Endothelial cell of umbilical vein (primary cell): ENCODE results near the gene EMP2. TPM values are rescaled to one million over a fixed set of nuclear protein-coding genes. Genes with fewer than 3 reads are reported as not detected.

Source experiments
- BruUV-seq: library from RNA; stranded (reverse); fragments of 400-500 nt; replicated peaks from 2 replicates; lab custom pipeline; 2021; lab: Mats Ljungman, UMichigan
- CTCF ChIA-PET: fragments of 300-600, 350-600 bp; sonication (Branson Sonifier 250); formaldehyde crosslinking; loops from one replicate; lab custom pipeline; 2021; ENCODE audit warnings: antibody characterized with exemption, inconsistent platforms; lab: Charles Lee
- POLR2A ChIA-PET: fragments of 300-600, 350-600 bp; sonication (Branson Sonifier 250); formaldehyde crosslinking; loops from one replicate; lab custom pipeline; 2021; ENCODE audit warnings: antibody characterized with exemption, inconsistent platforms; lab: Charles Lee
- DNase-seq: peaks from one replicate; pipeline ENCODE4 v3.0.0-alpha.2; 2011; ENCODE audit warnings: low read depth, low spot score
- FAIRE-seq: peaks from 2 replicates; lab custom pipeline; 2011; peaks lifted over from hg19 to GRCh38; lab: Jason Lieb, UNC
- H2AFZ ChIP-seq: 2 replicates; pipeline ENCODE4 v1.6.0; 2012; ENCODE audit warnings: low read depth, low read length, control low read depth, inconsistent platforms
- H3K27ac ChIP-seq: 2 replicates; pipeline ENCODE4 v1.5.1; 2011; ENCODE audit warnings: low read depth, mild to moderate bottlenecking, control low read depth, low read length, moderate library complexity; ENCODE audit not compliant: insufficient read depth
- H3K27me3 ChIP-seq, 2 experiments: 2 replicates each; pipeline versions ENCODE4 v1.6.0 to v1.6.1; 2011; ENCODE audit warnings: low read length in 2 of 2, mixed read lengths in 1 of 2; ENCODE audit not compliant: control insufficient read depth in 2 of 2, insufficient read depth in 2 of 2
- H3K36me3 ChIP-seq, 2 experiments: 2 replicates in 1 of 2; 3 replicates in 1 of 2; pipeline ENCODE4 v1.5.1; 2011; ENCODE audit warnings: low read length in 2 of 2, mild to moderate bottlenecking in 1 of 2, moderate library complexity in 1 of 2; ENCODE audit not compliant: control insufficient read depth in 2 of 2, insufficient read depth in 2 of 2; ENCODE audit errors: extremely low read depth in 1 of 2
- H3K4me1 ChIP-seq: 3 replicates; pipeline ENCODE4 v1.5.1; 2011; ENCODE audit warnings: mild to moderate bottlenecking, low read length; ENCODE audit not compliant: control insufficient read depth, insufficient read depth; ENCODE audit errors: extremely low read depth
- H3K4me2 ChIP-seq: 2 replicates; pipeline ENCODE4 v1.6.1; 2011; ENCODE audit warnings: low read length, control low read depth, mixed read lengths; ENCODE audit not compliant: insufficient read depth
- H3K4me3 ChIP-seq, 3 experiments: fragments of 200-600 bp in 1 of 3; sonication (generic), shearing (Covaris generic) in 1 of 3; replicated peaks in 1 of 3; 2 replicates each; pipeline ENCODE4 v1.5.1; 2011 to 2016; ENCODE audit warnings: control low read depth in 3 of 3, low read length in 3 of 3, mild to moderate bottlenecking in 2 of 3, inconsistent platforms in 1 of 3, low read depth in 1 of 3, moderate library complexity in 1 of 3; ENCODE audit not compliant: insufficient read depth in 1 of 3
- H3K79me2 ChIP-seq: 2 replicates; pipeline ENCODE4 v1.6.0; 2012; ENCODE audit warnings: low read length, inconsistent platforms; ENCODE audit not compliant: control insufficient read depth, insufficient read depth
- H3K9ac ChIP-seq: replicated peaks from 2 replicates; pipeline ENCODE3; 2011; ENCODE audit warnings: low read length, control low read depth; ENCODE audit not compliant: insufficient read depth; ENCODE audit errors: extremely low read depth
- H3K9me1 ChIP-seq: replicated peaks from 3 replicates; pipeline ENCODE4 v1.6.0; 2011; ENCODE audit warnings: mild to moderate bottlenecking, low read length; ENCODE audit not compliant: control insufficient read depth, insufficient read depth; ENCODE audit errors: extremely low read depth
- H3K9me3 ChIP-seq: replicated peaks from 2 replicates; pipeline ENCODE4 v1.5.1; 2012; ENCODE audit warnings: low read length, inconsistent platforms; ENCODE audit not compliant: control insufficient read depth, insufficient read depth
- H4K20me1 ChIP-seq: replicated peaks from 2 replicates; pipeline ENCODE3; 2011; ENCODE audit warnings: mild to moderate bottlenecking, low read length; ENCODE audit not compliant: control insufficient read depth, insufficient read depth; ENCODE audit errors: extremely low read depth
- EZH2 ChIP-seq: IDR thresholded peaks from 2 replicates; pipeline ENCODE4 v1.6.1; 2012; ENCODE audit warnings: borderline replicate concordance, low read depth, mild to moderate bottlenecking, moderate library complexity, low read length, inconsistent platforms; ENCODE audit not compliant: severe bottlenecking
- FOS ChIP-seq: IDR thresholded peaks from 2 replicates; pipeline ENCODE4 v1.6.1; 2011; ENCODE audit warnings: mild to moderate bottlenecking, low read length, moderate library complexity, borderline replicate concordance; ENCODE audit not compliant: insufficient read depth
- GATA2 ChIP-seq: IDR thresholded peaks from 2 replicates; pipeline ENCODE4 v1.7.0; 2011; ENCODE audit warnings: low read depth, mild to moderate bottlenecking, moderate library complexity, mixed read lengths, low read length; ENCODE audit not compliant: insufficient read length, insufficient read depth
- JUN ChIP-seq: IDR thresholded peaks from 2 replicates; pipeline ENCODE4 v1.6.1; 2011; ENCODE audit warnings: borderline replicate concordance, low read depth; ENCODE audit not compliant: insufficient read length, insufficient read depth
- MAX ChIP-seq: IDR thresholded peaks from 2 replicates; pipeline ENCODE4 v1.6.1; 2011; ENCODE audit not compliant: insufficient read depth, insufficient read length
- MYC ChIP-seq: IDR thresholded peaks from one replicate; pipeline ENCODE4 v1.6.1; 2011; ENCODE audit warnings: mild to moderate bottlenecking, low read depth, low read length
- POLR2A ChIP-seq: IDR thresholded peaks from 2 replicates; pipeline ENCODE4 v1.6.1; 2012; ENCODE audit warnings: low read depth, mild to moderate bottlenecking, control low read depth, low read length
- POLR2AphosphoS5 ChIP-seq: IDR thresholded peaks from 2 replicates; pipeline ENCODE4 v1.6.1; 2012; ENCODE audit warnings: low read depth, mild to moderate bottlenecking, control low read depth, low read length, moderate library complexity; ENCODE audit not compliant: insufficient read depth
- dilution Hi-C: fragments of 300-500 bp; cut with MboI; formaldehyde crosslinking; loops from one replicate; pipeline ENCODE4 v1.15.0; 2019; ENCODE audit warnings: low sequenced_read_pairs; ENCODE audit not compliant: extremely low pct_ligation_motif_present
- intact Hi-C: fragments of 100-400 bp; cut with micrococcal nuclease; formaldehyde crosslinking; loops from one replicate; pipeline ENCODE4 v1.10.0; 2022
- polyA plus RNA-seq, 4 experiments: library from polyadenylated mRNA; depleted of rRNA in 3 of 4; stranded (reverse) in 3 of 4; unstranded in 1 of 4; fragments of >200 nt; gene quantifications; 2 replicates each; pipeline versions ENCODE4 v1.2.1 to v1.2.3, GENCODE V29; 2011 to 2012; ENCODE audit warnings: missing spikeins in 1 of 4
- total RNA-seq: library from RNA; stranded (reverse); gene quantifications from 2 replicates; pipeline ENCODE4 v1.2.3, GENCODE V29; 2021
- TF ChIP-seq, protein P1 (sequence below), 2 donors: IDR thresholded peaks; 1 replicate in 1 of 2; 2 replicates in 1 of 2; pipeline ENCODE4 v1.5.1; 2011; ENCODE audit warnings: low read length in 2 of 2, mild to moderate bottlenecking in 2 of 2, moderate library complexity in 2 of 2, control low read depth in 1 of 2, inconsistent platforms in 1 of 2, low read depth in 1 of 2; ENCODE audit not compliant: insufficient read depth in 1 of 2; ENCODE audit errors: extremely low read depth in 1 of 2

EMP2 gene
- total and polyA plus RNA-seq, 2 donors (not counting 3 experiments of a cell fraction or from before 2014, with no cell fraction given), result 19.0 to 25.5 TPM

DNA sequence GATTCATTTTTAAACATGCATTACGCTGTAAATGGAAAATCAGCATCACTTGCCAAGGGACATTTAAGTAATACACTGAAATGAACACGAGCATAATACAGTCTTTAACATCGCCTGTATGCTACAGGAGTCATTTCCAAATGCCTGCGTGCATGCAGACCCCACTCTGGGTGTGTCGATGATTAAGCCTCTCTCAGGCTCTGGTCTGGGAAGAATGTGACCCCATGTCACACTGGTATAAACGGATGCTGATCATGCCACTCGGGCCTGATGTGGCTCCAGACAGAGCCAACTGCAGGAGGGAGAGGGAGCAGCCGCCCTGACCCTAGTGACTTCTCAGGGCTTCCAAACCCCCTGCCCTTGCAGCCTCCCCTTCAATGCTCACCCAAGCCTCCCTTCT lies 10.8 kb downstream of the EMP2 start:
- TF ChIP-seq, protein P1, sequence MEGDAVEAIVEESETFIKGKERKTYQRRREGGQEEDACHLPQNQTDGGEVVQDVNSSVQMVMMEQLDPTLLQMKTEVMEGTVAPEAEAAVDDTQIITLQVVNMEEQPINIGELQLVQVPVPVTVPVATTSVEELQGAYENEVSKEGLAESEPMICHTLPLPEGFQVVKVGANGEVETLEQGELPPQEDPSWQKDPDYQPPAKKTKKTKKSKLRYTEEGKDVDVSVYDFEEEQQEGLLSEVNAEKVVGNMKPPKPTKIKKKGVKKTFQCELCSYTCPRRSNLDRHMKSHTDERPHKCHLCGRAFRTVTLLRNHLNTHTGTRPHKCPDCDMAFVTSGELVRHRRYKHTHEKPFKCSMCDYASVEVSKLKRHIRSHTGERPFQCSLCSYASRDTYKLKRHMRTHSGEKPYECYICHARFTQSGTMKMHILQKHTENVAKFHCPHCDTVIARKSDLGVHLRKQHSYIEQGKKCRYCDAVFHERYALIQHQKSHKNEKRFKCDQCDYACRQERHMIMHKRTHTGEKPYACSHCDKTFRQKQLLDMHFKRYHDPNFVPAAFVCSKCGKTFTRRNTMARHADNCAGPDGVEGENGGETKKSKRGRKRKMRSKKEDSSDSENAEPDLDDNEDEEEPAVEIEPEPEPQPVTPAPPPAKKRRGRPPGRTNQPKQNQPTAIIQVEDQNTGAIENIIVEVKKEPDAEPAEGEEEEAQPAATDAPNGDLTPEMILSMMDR (IDR thresholded peaks at IDR 0.05; ENCODE audit: extremely low read depth in 1 of 2, insufficient read depth in 1 of 2, low read depth in 1 of 2, low read length in 2 of 2), result no peak
- no peak for TF ChIP-seq POLR2A
- TF ChIP-seq GATA2, result no peak
- no peak for TF ChIP-seq POLR2AphosphoS5
- TF ChIP-seq JUN, result no peak
- TF ChIP-seq MYC, result no peak
- TF ChIP-seq MAX, result no peak
- no peak for TF ChIP-seq EZH2
- TF ChIP-seq FOS, result no peak
- Histone ChIP-seq H3K9me1 (no peaks in the 10 kb centered on the region), H3K9ac (no peak overlapping the region), H4K20me1 (no peaks in the 10 kb centered on the region), H3K36me3 (no peaks in the 10 kb centered on the region), H3K9me3 (no peaks in the 10 kb centered on the region), H3K4me3 (no peak overlapping the region), H3K4me2 (no peak overlapping the region), H2AFZ (no peak overlapping the region), H3K4me1 (no peaks in the 10 kb centered on the region), H3K27me3 (no peaks in the 10 kb centered on the region), H3K79me2 (no peaks in the 10 kb centered on the region), H3K27ac (no peak overlapping the region)
- ChIA-PET CTCF (interaction anchor here (1.1 to 1.4 kb wide), 2 partner anchors 8 to 55 kb away, joined by 3 to 4 read pairs; no protein-coding TSS in a partner anchor), POLR2A (no interaction called here)
- intact Hi-C loops (no loop called here), dilution Hi-C loops (no loop called here)
- no peak for DNase-seq
- BruUV-seq, result no TSS peak
- no peak for FAIRE-seq
